ENCODE results near the gene MT1A.

The MT1A gene

GRCh38 chr16:56645838-56646237 is 7.4 kb downstream of the MT1A start:
- H3K4me3 ChIP-seq (ENCODE audit: low read length): no peak overlapping the region
- no peak for DNase-seq (ENCODE audit: low read depth)
- TF ChIP-seq, protein P1, sequence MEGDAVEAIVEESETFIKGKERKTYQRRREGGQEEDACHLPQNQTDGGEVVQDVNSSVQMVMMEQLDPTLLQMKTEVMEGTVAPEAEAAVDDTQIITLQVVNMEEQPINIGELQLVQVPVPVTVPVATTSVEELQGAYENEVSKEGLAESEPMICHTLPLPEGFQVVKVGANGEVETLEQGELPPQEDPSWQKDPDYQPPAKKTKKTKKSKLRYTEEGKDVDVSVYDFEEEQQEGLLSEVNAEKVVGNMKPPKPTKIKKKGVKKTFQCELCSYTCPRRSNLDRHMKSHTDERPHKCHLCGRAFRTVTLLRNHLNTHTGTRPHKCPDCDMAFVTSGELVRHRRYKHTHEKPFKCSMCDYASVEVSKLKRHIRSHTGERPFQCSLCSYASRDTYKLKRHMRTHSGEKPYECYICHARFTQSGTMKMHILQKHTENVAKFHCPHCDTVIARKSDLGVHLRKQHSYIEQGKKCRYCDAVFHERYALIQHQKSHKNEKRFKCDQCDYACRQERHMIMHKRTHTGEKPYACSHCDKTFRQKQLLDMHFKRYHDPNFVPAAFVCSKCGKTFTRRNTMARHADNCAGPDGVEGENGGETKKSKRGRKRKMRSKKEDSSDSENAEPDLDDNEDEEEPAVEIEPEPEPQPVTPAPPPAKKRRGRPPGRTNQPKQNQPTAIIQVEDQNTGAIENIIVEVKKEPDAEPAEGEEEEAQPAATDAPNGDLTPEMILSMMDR (conservative IDR thresholded peaks at IDR 0.05; ENCODE audit: low read length): no peak

DNA sequence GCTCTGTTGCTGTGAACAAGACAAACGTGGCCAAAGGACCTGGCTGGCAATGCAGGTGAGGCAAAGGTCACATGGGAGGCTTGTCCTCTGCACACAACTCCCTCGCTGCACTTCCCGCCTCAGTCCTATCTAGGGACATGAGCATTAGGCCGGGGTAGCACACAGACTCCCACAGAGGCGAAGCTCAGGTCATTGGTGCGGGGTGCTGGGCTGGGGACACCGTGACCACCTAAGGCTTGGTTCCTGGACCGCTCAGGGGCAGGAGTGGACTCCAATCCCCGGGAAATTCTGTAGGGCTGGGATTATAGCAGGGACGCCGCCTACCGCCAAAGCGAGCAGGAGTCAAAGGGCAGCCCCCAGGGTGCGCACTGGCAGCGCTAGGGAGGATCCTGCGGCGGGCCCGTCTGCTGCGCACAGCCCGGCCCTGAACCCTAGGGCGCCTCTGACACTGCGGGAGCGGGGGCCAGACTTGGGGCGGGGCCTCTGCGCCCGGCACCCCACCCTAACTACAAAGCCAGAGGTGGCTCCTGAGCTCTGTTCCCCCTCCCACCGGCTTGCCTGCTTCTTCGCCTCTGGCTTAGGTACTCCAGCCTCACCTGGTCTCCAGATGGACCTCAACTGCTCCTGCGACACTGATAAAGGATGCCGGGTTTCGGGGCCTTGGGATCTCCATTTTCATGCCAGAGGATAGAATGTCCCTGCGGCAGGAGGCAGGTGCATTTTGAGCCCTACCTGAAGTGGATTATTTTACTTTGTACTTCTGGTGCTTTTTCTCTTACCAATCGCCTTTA is 9.4 kb downstream of the MT1A start:
- no peak overlapping the region for H3K4me3 ChIP-seq (ENCODE audit: low read length)
- TF ChIP-seq, protein P1 (conservative IDR thresholded peaks at IDR 0.05; ENCODE audit: low read length): no peak
- DNase-seq (ENCODE audit: low read depth): no peak

GRCh38 chr16:56649271-56649670 is 10.8 kb downstream of the MT1A start:
- DNase-seq (ENCODE audit: low read depth): no peak
- TF ChIP-seq, protein P1 (conservative IDR thresholded peaks at IDR 0.05; ENCODE audit: low read length): no peak
- H3K4me3 ChIP-seq (ENCODE audit: low read length): no peak overlapping the region

DNA sequence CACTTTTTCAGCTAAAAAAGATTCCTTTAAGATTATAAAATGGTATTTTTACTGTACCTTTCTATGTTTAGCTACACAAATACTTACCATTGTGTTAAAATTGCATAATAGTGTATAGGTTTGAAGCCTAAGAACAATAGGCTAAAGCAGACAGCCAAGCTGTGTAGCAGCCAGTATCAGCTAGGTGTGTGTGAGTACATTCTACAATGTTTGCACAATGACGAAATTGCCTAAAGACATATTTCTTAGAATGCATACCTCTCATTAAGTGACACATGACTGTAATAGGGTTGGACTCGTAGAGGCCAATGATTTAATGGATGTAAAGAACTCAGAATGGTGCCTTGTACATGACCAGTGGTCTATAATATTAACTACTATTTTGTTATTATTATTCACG is 11.4 kb downstream of the MT1A start:
- TF ChIP-seq, protein P1 (conservative IDR thresholded peaks at IDR 0.05; ENCODE audit: low read length): no peak
- H3K4me3 ChIP-seq (ENCODE audit: low read length): no peak overlapping the region
- DNase-seq (ENCODE audit: low read depth): no peak

DNA sequence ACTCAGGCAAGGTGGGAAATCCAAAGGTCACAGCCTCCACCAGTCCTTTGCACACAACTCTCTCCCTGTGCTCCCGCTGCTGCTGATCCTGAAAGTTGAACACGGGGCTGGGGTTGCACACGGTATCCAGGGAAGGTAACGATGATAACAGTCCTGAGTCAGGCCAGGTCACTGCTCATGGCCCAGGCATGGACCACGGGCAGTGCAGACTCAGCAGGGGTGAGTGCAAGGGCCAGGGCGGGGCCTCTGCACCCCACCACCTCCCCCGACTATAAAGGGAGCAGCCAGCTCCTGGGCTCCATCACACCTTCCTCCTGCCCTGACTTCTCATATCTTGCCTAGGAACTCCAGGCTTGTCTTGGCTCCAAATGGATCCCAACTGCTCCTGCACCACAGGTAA is 13.1 kb downstream of the MT1A start, which contains the start of gene MT1B:
TSS of gene MT1B (plus strand) at position 301 of the 400 bp plus-strand sequence. CDS start at position 369, 68 bp downstream.
- no peak for DNase-seq (ENCODE audit: low read depth)

DNA sequence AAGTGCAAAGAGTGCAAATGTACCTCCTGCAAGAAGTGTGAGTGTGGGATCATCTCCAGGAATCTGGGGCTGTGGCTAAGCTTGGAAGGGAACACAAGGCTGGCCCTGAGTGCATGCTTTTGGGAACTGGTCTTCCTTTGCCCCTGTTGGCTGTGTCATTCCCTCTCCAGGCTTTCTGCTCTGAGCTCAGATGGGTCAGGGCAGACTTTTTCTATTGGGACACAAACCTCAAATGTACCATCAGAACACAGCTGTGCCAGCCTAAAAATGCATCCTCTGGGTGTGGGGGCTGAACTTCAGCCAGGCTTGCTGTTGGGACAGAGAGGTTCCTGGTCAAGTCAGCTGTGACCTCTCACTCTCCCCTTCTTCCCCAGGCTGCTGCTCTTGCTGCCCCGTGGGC is 14.1 kb downstream of the MT1A start:
- TF ChIP-seq, protein P1 (conservative IDR thresholded peaks at IDR 0.05; ENCODE audit: low read length): no peak

More for the DNA sequence above, 13.1 kb downstream of the MT1A start, which contains the start of gene MT1B:
- H3K4me3 ChIP-seq (ENCODE audit: low read length): no peak within 1 kb of the TSS
- TF ChIP-seq, protein P1 (conservative IDR thresholded peaks at IDR 0.05; ENCODE audit: low read length): no peak

GRCh38 chr16:56653218-56653617 is 14.8 kb downstream of the MT1A start:
- no peak overlapping the region for H3K4me3 ChIP-seq (ENCODE audit: low read length)
- DNase-seq (ENCODE audit: low read depth): no peak
- TF ChIP-seq, protein P1 (conservative IDR thresholded peaks at IDR 0.05; ENCODE audit: low read length): no peak

More for the DNA sequence above, 14.1 kb downstream of the MT1A start:
- no peak overlapping the region for H3K4me3 ChIP-seq (ENCODE audit: low read length)
- no peak for DNase-seq (ENCODE audit: low read depth)
